ENCODE measurements around the gene SGMS1. TPM values are rescaled to one million over a fixed set of nuclear protein-coding genes. Genes with fewer than 3 reads are reported as not detected.

Gene SGMS1
- total RNA-seq, 1 experiment from 2014 or later = 24.7 TPM

GRCh38 chr10:50554376-50554994, 69.3 kb downstream of the SGMS1 start:
- no peak for DNase-seq (ENCODE audit: unreplicated experiment)
- H3K4me1 Mint-ChIP-seq (ENCODE audit: insufficient read depth, unreplicated experiment) = peaks cover 12% of the 10 kb centered on the region
- POLR2A ChIA-PET = interaction anchor here (1.8 kb wide), 1 partner anchor 70 kb away, joined by 6 read pairs; no protein-coding TSS in a partner anchor
- TF ChIP-seq CTCF (IDR thresholded peaks at IDR 0.05; ENCODE audit: unreplicated experiment) = no peak
- no peak overlapping the region for H3K27ac Mint-ChIP-seq (ENCODE audit: low read depth, unreplicated experiment)
- intact Hi-C loops (cut with micrococcal nuclease) = loop anchor here (5.0 to 10.0 kb wide), 2 partner anchors 187 to 260 kb away; no protein-coding TSS in a partner anchor
- BruUV-seq (replicated peaks) = no TSS peak
- no peaks in the 10 kb centered on the region for H3K36me3 Mint-ChIP-seq (ENCODE audit: insufficient read depth, unreplicated experiment)
- CTCF ChIA-PET = interaction anchor here (0.7 to 2.9 kb wide), 3 partner anchors 67 to 99 kb away, joined by 3 to 15 read pairs (median 13); no protein-coding TSS in a partner anchor
- H3K9me3 Mint-ChIP-seq (ENCODE audit: unreplicated experiment) = no peaks in the 10 kb centered on the region
- no peak overlapping the region for H3K4me3 Mint-ChIP-seq (ENCODE audit: unreplicated experiment)
- no peaks in the 10 kb centered on the region for H3K27me3 Mint-ChIP-seq (ENCODE audit: insufficient read depth, unreplicated experiment)

DNA sequence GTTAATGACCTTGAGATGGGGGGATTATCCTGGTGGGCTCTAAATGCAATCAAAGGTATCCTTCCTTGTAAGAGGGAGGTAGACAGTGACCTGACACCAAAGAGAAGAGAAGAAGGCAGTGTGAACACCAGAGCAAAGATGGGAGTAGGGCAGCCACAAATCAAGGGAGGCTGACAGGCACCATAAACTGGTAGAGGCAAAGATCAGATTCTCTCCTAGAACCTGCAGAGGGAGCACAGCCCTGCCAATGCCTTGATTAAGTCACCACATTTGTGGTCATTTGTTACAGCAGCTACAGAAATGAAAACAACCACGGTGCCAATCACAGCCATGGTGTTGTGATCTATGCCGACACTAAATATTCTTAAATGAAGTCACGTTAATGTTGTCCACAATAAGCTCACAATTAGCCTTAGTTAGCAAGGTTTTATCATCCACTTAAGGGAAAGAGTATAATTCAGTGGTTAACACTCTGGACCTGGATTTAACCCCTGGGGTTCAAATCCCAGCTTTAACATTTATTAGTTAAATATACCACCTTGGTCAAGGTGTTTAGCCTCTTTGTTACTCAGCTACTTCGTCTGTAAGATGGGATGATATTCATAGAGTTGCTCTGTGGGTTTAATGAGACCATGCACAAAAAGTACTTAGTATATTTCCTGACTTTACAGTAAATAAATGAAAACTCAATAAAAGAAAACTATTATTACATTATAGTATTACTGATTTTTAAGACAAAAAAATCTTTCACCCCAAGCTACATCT, 70.8 kb downstream of the SGMS1 start:
- Mint-ChIP-seq H3K27ac (ENCODE audit: low read depth, unreplicated experiment) (peak overlapping the region; percentile 14), H3K4me1 (ENCODE audit: insufficient read depth, unreplicated experiment) (peaks cover 6% of the 10 kb centered on the region), H3K9me3 (ENCODE audit: unreplicated experiment) (no peaks in the 10 kb centered on the region), H3K4me3 (ENCODE audit: unreplicated experiment) (no peak overlapping the region), H3K36me3 (ENCODE audit: insufficient read depth, unreplicated experiment) (no peaks in the 10 kb centered on the region), H3K27me3 (ENCODE audit: insufficient read depth, unreplicated experiment) (no peaks in the 10 kb centered on the region)
- CTCF ChIA-PET = interaction anchor here (0.6 to 2.9 kb wide), 11 partner anchors 9 to 381 kb away, joined by 3 to 15 read pairs (median 4); no protein-coding TSS in a partner anchor
- peak; percentile 28 for TF ChIP-seq CTCF (IDR thresholded peaks at IDR 0.05; ENCODE audit: unreplicated experiment)
- peak; percentile 66 for DNase-seq (ENCODE audit: unreplicated experiment)
- intact Hi-C loops (cut with micrococcal nuclease) = loop anchor here (2.0 to 10.0 kb wide), 3 partner anchors 72 to 258 kb away; no protein-coding TSS in a partner anchor
- no TSS peak for BruUV-seq (replicated peaks)
- POLR2A ChIA-PET = interaction anchor here (0.7 to 1.8 kb wide), 4 partner anchors 52 to 139 kb away, joined by 3 to 6 read pairs (median 3); no protein-coding TSS in a partner anchor

- TF ChIP-seq CTCF (IDR thresholded peaks at IDR 0.05; ENCODE audit: unreplicated experiment) = no peak
- ChIA-PET CTCF (interaction anchor here (1.4 to 2.9 kb wide), 4 partner anchors 9 to 101 kb away, joined by 3 to 15 read pairs (median 12); no protein-coding TSS in a partner anchor), POLR2A (interaction anchor here (0.6 kb wide), 1 partner anchor 72 kb away, joined by 3 read pairs; no protein-coding TSS in a partner anchor)
- BruUV-seq (replicated peaks) = no TSS peak
- Mint-ChIP-seq H3K4me3 (ENCODE audit: unreplicated experiment) (no peak overlapping the region), H3K4me1 (ENCODE audit: insufficient read depth, unreplicated experiment) (peaks cover 6% of the 10 kb centered on the region), H3K36me3 (ENCODE audit: insufficient read depth, unreplicated experiment) (no peaks in the 10 kb centered on the region), H3K27me3 (ENCODE audit: insufficient read depth, unreplicated experiment) (no peaks in the 10 kb centered on the region), H3K27ac (ENCODE audit: low read depth, unreplicated experiment) (peak overlapping the region; percentile 14), H3K9me3 (ENCODE audit: unreplicated experiment) (no peaks in the 10 kb centered on the region)
- DNase-seq (ENCODE audit: unreplicated experiment) = no peak
- intact Hi-C loops (cut with micrococcal nuclease) = loop anchor here (2.0 to 10.0 kb wide), 3 partner anchors 72 to 258 kb away; no protein-coding TSS in a partner anchor
Measured at GRCh38 chr10:50552308-50552707, 71.4 kb downstream of the SGMS1 start.

DNA sequence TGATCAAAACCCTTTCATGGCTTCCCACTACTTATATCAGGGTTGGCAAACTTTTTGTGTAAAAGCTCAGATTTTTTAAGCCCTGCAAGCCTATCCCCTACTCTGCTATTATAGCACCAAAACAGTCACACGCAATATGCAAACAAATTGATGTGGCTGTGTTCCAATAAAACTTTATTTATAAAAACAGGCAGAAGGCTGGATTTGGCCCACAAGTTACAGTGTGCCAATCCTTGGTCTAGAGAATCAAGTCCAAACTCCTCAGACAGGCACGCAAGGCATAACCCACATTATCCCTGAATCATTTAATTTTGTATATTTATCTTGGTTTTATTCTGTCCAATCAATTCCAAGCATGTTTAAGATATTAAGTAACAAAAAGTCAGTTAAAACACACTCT, 71.9 kb downstream of the SGMS1 start:
- TF ChIP-seq CTCF (IDR thresholded peaks at IDR 0.05; ENCODE audit: unreplicated experiment) = no peak
- Mint-ChIP-seq H3K4me3 (ENCODE audit: unreplicated experiment) (no peak overlapping the region), H3K36me3 (ENCODE audit: insufficient read depth, unreplicated experiment) (no peaks in the 10 kb centered on the region), H3K9me3 (ENCODE audit: unreplicated experiment) (no peaks in the 10 kb centered on the region), H3K27me3 (ENCODE audit: insufficient read depth, unreplicated experiment) (no peaks in the 10 kb centered on the region), H3K27ac (ENCODE audit: low read depth, unreplicated experiment) (no peak overlapping the region), H3K4me1 (ENCODE audit: insufficient read depth, unreplicated experiment) (peaks cover 6% of the 10 kb centered on the region)
- ChIA-PET POLR2A (interaction anchor here (0.6 kb wide), 1 partner anchor 72 kb away, joined by 3 read pairs; no protein-coding TSS in a partner anchor), CTCF (interaction anchor here (1.3 to 2.9 kb wide), 3 partner anchors 69 to 184 kb away, joined by 3 to 15 read pairs (median 13); no protein-coding TSS in a partner anchor)
- no peak for DNase-seq (ENCODE audit: unreplicated experiment)
- BruUV-seq (replicated peaks) = no TSS peak
- intact Hi-C loops (cut with micrococcal nuclease) = loop anchor here (2.0 to 10.0 kb wide), 3 partner anchors 73 to 257 kb away; no protein-coding TSS in a partner anchor

Measured in MCF 10A (cell line).